Measurements from ENCODE around the gene ZNF282.

Gene ZNF282

DNA sequence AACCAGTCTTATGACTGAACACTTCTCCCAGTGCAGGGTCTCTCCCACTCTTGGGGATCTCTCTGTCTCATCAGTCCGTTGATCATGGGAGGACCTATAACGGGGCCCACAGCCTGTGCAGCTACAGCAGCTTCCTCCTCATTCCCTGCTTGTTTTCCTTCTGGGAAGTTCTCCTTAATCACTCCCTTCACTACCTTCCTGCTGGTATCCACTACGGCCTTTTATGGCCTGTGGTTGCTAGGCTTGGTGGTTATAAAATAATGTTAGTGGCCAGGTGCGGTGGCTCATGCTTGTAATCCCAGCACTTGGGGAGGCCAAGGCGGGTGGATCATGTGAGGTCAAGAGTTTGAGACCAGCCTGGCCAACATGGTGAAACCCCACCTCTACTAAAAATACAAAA is 3.5 kb upstream of the ZNF282 start:
- no peak for DNase-seq (ENCODE audit: low read depth in 1 of 2, low spot score in 1 of 2)

DNA sequence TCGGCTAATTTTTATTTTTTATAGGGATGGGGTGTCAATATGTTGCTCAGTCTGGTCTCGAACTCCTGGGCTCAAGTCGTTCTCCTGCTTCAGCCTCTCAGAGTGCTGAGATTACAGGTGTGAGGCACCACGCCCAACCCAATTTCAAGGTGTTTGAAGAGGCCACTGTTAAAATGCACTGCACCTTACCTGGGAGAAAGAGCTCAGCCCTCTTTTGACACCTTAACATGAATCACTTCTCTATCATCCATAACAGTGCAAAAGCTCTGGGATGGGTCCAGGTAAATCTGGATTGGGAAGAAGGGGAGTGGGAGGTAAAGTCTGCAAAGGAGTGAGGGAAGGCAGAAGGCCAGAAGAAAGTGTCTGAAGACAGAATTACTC is 557 bp upstream of the ZNF282 start:
- no peak for DNase-seq (ENCODE audit: low read depth in 1 of 2, low spot score in 1 of 2)

DNA sequence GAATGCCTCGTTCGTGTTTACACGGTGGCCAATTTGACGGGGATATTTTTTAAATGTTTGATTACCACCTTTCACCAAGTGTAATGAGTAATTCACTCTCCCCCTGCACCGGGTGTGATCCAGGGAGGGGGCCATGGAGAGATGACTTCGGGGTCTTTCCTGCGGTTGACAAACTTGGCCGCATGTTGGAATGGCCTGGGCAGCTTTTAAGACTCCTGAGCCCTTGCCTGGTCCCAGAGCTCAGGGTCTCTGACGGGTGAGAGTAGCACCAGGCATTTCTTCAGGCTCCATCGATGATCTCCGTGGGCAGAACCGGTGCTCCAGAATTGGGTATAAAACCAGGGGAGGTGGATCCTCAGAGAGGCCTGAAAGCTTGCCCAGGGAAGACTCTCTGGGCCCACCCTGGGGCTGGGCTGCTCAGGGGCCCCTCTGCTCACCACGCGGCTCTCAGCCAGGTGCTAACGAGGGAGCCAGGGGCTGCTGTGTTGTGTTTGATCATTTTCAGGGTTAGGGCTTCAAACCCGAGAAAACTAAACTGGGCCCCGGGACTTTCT is 882 bp downstream of the ZNF282 start:
- DNase-seq (ENCODE audit: low read depth in 1 of 2, low spot score in 1 of 2), result no peak

DNA sequence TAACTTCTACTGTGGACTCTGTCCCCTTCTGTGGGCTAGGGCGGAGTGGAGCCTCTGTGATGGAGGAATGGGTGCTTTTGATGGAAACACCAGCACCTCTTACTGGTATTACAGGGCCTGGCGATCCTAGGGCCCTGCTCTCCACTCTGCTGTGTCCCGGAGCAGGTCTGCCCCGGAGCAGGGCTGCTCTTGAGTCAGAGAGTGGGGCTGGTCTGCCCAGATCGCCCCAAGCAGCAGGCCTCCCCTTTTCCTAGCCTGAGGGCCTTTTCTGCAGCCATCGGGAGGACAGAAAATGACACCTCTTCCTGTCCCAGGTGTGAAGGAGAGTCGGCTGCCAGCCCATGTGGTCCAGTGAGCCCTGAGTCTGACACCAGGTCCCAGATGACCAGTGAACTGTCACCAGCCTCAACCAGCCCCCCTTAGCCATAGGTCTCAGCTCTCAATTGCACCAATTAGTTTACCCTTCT is 1.4 kb downstream of the ZNF282 start:
- DNase-seq (ENCODE audit: low read depth in 1 of 2, low spot score in 1 of 2), result no peak

GRCh38 chr7:149197675-149198074 is 2.3 kb downstream of the ZNF282 start:
- no peak for DNase-seq (ENCODE audit: low read depth in 1 of 2, low spot score in 1 of 2)

DNA sequence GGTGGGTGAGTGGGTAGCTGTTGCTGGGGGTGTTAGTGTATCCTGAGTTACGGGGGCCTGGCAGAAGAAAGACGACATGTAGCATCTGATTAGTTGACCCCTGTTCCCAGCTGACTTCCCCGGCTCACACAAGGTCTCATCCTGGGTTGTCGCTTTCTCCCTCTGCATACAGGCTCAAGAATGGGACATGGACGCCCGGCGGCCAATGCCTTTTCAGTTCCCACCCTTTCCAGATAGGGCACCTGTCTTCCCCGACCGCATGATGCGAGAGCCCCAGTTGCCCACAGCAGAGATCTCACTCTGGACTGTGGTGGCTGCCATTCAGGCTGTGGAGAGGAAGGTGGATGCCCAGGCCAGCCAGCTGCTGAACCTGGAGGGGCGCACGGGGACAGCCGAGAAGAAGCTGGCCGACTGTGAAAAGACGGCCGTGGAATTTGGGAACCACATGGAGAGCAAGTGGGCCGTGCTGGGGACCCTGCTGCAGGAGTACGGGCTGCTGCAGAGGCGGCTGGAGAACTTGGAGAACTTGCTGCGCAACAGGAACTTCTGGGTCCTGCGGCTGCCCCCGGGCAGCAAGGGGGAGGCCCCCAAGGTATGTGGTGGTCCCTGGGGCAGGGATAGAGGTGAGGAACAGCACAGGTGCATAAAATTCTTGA is 2.9 kb downstream of the ZNF282 start:
- DNase-seq (ENCODE audit: low read depth in 1 of 2, low spot score in 1 of 2), result no peak

- no peak for DNase-seq (ENCODE audit: low read depth in 1 of 2, low spot score in 1 of 2)
These were observed 4.1 kb downstream of the ZNF282 start for GRCh38 chr7:149199234-149199995.

GRCh38 chr7:149202831-149203231 is 7.5 kb downstream of the ZNF282 start:
- DNase-seq (ENCODE audit: low read depth in 1 of 2, low spot score in 1 of 2), result no peak

GRCh38 chr7:149205690-149206381 is 10.5 kb downstream of the ZNF282 start:
- no peak for DNase-seq (ENCODE audit: low read depth in 1 of 2, low spot score in 1 of 2)

- no peak for DNase-seq (ENCODE audit: low read depth in 1 of 2, low spot score in 1 of 2)
These were observed 12.1 kb downstream of the ZNF282 start for GRCh38 chr7:149207324-149208035.

DNA sequence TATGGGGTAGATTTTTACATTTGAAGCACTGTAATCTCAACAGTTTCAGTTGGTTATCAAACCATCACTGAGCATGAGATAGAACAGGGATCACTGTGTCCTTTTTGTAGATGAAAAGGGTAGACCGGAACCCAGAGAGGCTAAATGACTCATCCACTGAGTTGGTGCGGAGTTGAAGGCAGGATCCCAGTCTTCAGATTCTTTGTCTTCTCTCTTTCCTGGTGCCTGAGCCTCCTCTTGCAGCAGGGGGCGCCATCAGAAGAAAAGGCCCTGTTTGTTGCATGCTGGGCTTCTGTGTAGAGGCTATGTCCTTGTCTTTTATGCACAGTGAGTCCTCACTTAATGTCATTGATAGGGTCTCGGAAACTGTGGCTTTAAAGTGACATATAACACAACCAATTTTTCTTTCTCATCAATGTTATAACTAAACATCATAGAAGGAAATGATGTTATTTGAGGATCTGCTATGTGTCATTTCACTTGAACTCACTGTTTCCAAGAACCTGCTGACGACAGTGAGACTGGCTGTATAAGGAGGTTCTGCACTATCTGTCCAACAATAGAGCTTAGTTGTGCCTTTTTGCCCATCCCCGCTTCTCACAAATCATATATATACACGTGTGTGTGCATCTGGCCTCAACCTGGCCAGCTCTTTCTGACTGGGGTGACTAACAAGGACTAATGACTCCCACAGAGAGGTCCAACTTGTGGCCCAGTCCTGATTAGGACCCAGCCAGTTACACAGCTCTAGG is 14.3 kb downstream of the ZNF282 start:
- peak; percentile 46 to 68 for DNase-seq (ENCODE audit: low read depth in 1 of 2, low spot score in 1 of 2)

DNA sequence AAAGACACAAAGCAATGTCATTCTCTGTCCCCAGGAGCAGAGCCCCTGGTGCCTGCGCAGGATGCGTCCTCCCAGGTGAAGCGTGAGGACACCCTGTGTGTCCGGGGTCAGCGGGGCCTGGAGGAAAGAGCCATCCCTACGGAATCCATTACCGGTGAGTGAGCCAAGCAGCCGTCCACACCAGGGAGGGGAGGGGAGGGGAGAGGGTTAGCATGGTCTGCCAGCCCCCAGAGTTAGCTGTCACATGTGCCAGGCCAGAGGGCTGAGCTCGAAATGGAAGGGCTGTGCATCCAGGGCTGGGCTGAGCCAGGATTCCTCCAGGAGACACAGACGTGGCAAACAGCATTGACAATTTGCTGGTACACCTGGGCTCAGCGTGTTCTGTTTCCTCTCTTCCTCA is 15.2 kb downstream of the ZNF282 start:
- no peak for DNase-seq (ENCODE audit: low read depth in 1 of 2, low spot score in 1 of 2)

DNA sequence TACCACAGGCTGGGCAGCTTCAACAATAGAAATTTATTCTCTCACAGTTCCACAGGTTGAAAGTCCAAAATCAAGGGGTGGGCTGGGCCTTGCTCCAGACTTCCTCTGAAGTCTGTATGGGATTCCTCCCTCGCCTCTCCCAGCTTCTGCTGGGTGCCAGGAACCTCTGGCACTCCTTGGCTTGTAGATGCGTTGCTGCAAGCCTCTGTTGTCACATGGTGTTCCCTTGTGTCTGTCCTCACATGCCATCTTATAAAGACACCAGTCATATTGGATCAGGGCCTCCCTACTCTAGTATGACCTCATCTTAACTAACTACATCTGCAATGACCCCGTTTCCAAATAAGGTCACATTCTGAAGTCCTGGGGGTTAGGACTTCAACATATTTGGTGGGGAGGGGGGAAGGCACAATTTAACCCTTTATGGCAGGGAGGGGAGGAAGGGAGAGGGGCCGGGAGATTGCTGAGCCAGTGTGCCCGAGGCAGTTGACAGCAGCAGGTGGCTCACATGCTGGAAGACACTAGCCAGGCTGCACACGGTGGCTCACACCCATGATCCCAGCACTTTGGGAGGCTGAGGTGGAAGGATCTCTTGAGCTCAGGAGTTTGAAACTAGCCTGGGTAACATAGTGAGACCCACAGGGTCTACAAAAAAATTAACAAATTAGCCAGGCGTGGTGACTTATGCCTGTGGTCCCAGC is 18.8 kb downstream of the ZNF282 start:
- no peak for DNase-seq (ENCODE audit: low read depth in 1 of 2, low spot score in 1 of 2)

DNA sequence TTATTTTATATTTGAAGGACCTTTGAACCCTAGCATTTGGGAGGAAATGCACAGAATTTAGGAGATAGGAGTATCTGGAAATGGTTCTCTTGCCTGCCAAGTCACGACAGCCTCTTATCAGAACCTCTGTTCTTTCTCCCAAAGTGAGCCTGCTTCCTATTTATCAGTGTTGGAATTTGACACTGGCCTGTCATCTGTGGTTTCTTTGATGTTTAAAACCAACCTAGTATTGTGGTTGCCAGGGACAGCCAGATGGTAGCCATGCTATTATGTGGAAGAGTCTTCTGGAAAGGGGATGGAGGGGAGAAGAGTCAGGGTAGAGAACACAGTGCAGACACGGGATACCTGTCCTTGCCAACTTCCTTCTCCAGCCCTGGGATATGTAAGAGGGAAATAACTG is 21.1 kb downstream of the ZNF282 start:
- DNase-seq (ENCODE audit: low read depth in 1 of 2, low spot score in 1 of 2), result no peak

DNA sequence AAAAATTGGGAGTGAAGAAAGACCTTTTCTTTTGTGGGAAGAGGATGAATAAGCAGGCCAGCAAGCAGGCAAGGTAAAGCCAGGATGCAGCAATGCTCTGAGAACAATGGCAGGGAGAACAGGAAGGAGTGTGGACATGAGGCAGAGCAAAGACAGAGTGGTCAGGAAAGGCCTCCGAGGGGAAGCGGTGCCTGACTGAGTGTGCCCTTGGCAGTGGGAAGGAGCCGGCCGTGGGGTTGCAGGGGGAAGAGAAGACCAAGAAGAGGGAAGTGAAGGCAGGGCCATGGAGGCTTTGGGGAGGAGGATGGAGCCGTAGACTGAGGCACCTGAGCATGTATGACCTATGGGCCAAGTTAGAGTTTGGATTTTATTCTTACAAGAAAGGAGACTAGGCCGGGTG is 22.2 kb downstream of the ZNF282 start:
- no peak for DNase-seq (ENCODE audit: low read depth in 1 of 2, low spot score in 1 of 2)

DNA sequence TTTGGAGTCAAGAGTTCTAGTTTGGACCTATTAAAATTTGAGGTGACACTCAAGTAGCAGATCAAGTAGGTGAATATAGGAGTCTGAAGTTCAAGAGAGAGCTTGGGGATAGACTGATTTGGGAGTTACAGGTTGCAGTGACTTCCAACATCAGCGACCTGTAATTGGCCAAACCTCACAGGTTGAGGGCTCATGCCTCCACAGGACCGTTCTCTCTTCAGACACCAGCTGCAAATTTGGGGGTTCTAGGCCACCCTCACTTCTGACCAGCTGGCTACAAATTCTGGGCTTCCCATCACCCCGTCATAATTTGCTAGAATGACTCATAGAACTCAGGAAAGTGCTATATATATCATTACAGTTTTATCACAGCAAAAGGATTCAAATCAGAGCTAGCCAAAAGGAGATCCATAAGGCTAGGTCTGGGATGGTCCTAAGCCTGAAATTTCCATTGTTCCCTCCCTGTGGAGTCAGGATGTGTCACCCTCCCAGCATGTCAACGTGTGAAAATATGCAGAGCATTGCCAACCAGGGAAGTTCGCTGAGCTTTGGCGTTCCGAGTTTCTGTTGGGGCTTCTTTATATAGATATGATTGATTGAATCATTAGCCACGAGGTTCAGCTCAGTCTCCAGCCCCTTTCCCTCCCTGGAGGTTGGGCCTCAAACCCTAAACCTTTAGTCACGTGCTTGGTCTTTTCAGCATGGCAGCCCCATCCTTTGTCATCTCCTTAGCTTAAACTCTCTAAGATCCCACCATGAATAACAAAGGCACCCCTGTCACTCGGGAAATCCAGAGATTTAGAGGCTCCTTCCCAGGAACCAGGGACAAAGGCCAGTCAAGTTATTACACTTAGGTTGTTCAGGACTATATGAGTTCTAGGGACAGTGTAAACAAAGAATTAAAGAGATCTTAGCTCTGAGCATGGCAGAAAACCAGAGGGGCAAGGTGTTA is 23.4 kb downstream of the ZNF282 start:
- DNase-seq (ENCODE audit: low read depth in 1 of 2, low spot score in 1 of 2), result no peak

DNA sequence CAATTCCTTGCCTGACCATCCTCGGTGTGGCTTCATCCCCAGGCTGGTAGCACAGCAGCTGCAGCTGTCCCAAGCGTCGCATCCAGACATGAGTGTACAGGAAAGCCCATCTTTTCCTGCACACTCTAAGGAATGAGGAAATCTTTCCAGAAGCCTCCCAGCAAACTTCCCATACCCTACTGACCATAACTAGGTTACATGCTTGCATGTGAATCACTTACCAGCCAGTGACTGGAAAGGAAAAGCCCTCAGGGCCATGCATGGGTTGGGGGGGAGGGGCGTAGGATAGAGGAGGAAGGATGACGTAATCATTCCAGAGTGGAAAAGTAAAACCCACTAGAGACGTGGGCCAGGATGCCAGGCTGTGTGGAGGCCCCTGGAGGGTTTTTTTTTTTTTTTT is 25.2 kb downstream of the ZNF282 start:
- DNase-seq (ENCODE audit: low read depth in 1 of 2, low spot score in 1 of 2), result no peak

DNA sequence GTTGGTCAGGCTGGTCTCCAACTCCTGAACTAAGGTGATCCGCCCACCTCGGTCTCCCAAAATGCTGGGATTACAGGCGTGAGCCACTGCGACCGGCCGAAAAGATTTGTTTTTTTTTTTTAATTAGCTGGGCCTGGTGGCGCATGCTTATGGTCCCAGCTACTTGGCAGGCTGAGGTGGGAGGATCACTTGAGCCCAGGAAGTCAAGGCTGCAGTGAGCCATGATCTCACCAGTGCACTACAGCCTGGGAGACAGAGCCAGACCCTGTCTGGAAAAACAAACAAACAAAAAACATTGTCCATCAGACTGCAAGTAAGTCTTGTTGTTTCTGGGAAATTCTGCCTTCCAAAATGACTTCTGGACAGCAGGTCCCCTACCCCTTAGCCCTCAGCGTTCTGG is 27.8 kb downstream of the ZNF282 start:
- no peak for DNase-seq (ENCODE audit: low read depth in 1 of 2, low spot score in 1 of 2)

GRCh38 chr7:149223761-149224160 is 28.4 kb downstream of the ZNF282 start:
- DNase-seq (ENCODE audit: low read depth in 1 of 2, low spot score in 1 of 2), result no peak

Measured in stimulated activated CD4-positive, alpha-beta T cell treated with anti-CD3 and anti-CD28 coated beads, Interleukin-15, amount 100 ng/mL, for 1 hour (primary cell).